K562 (cell line): Measurements from ENCODE around the gene PPP1R14C. TPM values are rescaled to one million over a fixed set of nuclear protein-coding genes. Genes with fewer than 3 reads are reported as not detected.

ENCODE experiments used
- DDX20 ChIP-seq: fragments of 450-650 bp; IDR thresholded peaks from 2 replicates; pipeline ENCODE4 v1.6.1; 2016; ENCODE audit warnings: missing genetic modification characterization, low read depth, mild to moderate bottlenecking, missing compliant biosample characterization, moderate library complexity
- ETS2 ChIP-seq: IDR thresholded peaks from 2 replicates; pipeline ENCODE4 v1.6.1; 2016; ENCODE audit warnings: borderline replicate concordance, missing genetic modification characterization, mild to moderate bottlenecking, moderate library complexity, missing compliant biosample characterization; ENCODE audit not compliant: poor library complexity, severe bottlenecking
- FOSL1 ChIP-seq: fragments of 200-800 bp; sonication (Bioruptor generic); conservative IDR thresholded peaks from 2 replicates; pipeline ENCODE4 v1.6.1; 2016; ENCODE audit warnings: missing genetic modification characterization, missing compliant biosample characterization
- FOXP1 ChIP-seq: sonication (generic); formaldehyde crosslinking; IDR thresholded peaks from 2 replicates; pipeline ENCODE4 v1.8.0; 2022; ENCODE audit warnings: mild to moderate bottlenecking, missing genetic modification reagents
- KLF6 ChIP-seq: fragments of 250-450 bp; sonication (Bioruptor Pico); IDR thresholded peaks from 2 replicates; pipeline ENCODE4 v1.4.0; 2020; ENCODE audit warnings: mild to moderate bottlenecking, moderate library complexity, borderline replicate concordance
- L3MBTL2 ChIP-seq: fragments of 450-650 bp; IDR thresholded peaks from 2 replicates; pipeline ENCODE4 v1.6.1; 2016; ENCODE audit warnings: mild to moderate bottlenecking, moderate library complexity
- MAFK ChIP-seq: IDR thresholded peaks from 2 replicates; pipeline ENCODE4 v1.6.1; 2011; ENCODE audit warnings: low read length, improper control_type of control experiment
- MED1 ChIP-seq: sonication (generic); formaldehyde crosslinking; IDR thresholded peaks from 2 replicates; pipeline ENCODE4 v1.8.1; 2023; ENCODE audit warnings: missing genetic modification reagents, borderline replicate concordance
- MNT ChIP-seq, 2 experiments: fragments of 450-650 bp; conservative IDR thresholded peaks; 2 replicates each; pipeline ENCODE4 v1.6.1; 2017; ENCODE audit warnings: mild to moderate bottlenecking in 2 of 2, moderate library complexity in 2 of 2
- MTA1 ChIP-seq: fragments of 450-650 bp; IDR thresholded peaks from 2 replicates; pipeline ENCODE4 v1.6.1; 2017; ENCODE audit warnings: borderline replicate concordance
- NELFE ChIP-seq: IDR thresholded peaks from 2 replicates; pipeline ENCODE4 v1.6.1; 2011; ENCODE audit warnings: mild to moderate bottlenecking; ENCODE audit not compliant: insufficient read depth, insufficient read length
- RFX1 ChIP-seq: fragments of 450-650 bp; IDR thresholded peaks from 2 replicates; pipeline ENCODE4 v1.6.1; 2016; ENCODE audit warnings: mild to moderate bottlenecking, moderate library complexity
- SMAD4 ChIP-seq: fragments of 250-450 bp; sonication (Bioruptor Pico); conservative IDR thresholded peaks from 2 replicates; pipeline ENCODE4 v1.8.0; 2021; ENCODE audit warnings: inconsistent platforms, mild to moderate bottlenecking, moderate library complexity
- SMARCA4 ChIP-seq: fragments of 450-650 bp; IDR thresholded peaks from 2 replicates; pipeline ENCODE4 v1.6.1; 2016
- THAP7 ChIP-seq: fragments of 250-450 bp; sonication (Bioruptor Pico); IDR thresholded peaks from 2 replicates; pipeline ENCODE4 v1.5.0; 2021
- ZBTB43 ChIP-seq: sonication (generic); formaldehyde crosslinking; IDR thresholded peaks from 2 replicates; pipeline ENCODE4 v1.8.0; 2023; ENCODE audit warnings: mild to moderate bottlenecking, missing genetic modification reagents
- ZNF175 ChIP-seq: fragments of 200-800 bp; sonication (Bioruptor generic); IDR thresholded peaks from 2 replicates; pipeline ENCODE4 v1.6.1; 2016; ENCODE audit warnings: low read depth, mild to moderate bottlenecking, missing genetic modification characterization, missing compliant biosample characterization
- ZNF197 ChIP-seq: fragments of 200-800 bp; sonication (Bioruptor generic); IDR thresholded peaks from 2 replicates; pipeline ENCODE4 v1.6.1; 2016; ENCODE audit warnings: low read depth, missing genetic modification characterization, missing compliant biosample characterization
- ZNF76 ChIP-seq: fragments of 250-450 bp; sonication (Bioruptor Pico); IDR thresholded peaks from 2 replicates; pipeline ENCODE4 v1.4.0; 2020; ENCODE audit warnings: mild to moderate bottlenecking, moderate library complexity, borderline replicate concordance
- polyA plus RNA-seq, 8 experiments: library from polyadenylated mRNA; depleted of rRNA in 4 of 8; stranded (reverse) in 5 of 8; unstranded in 3 of 8; fragments of >200 nt; fragmentation: Nextera tagmentation in 2 of 8; fragmentation: Illumina TruSeq in 1 of 8; extraction: Ambion mirVana in 2 of 8; extraction: Trizol in 1 of 8; gene quantifications; 2 replicates each; pipeline versions ENCODE4 v1.2.1 to v1.2.3, GENCODE V29; 2011 to 2014; ENCODE audit warnings: inconsistent platforms in 1 of 8, missing spikeins in 1 of 8
- total RNA-seq, 7 experiments: library from RNA; depleted of rRNA in 6 of 7; stranded (reverse); fragments of >200 nt in 6 of 7; fragmentation: Illumina TruSeq in 2 of 7; extraction: Trizol in 2 of 7; gene quantifications; 2 replicates each; pipeline versions ENCODE4 v1.2.1 to v1.2.3, GENCODE V29; 2011 to 2021; ENCODE audit warnings: low replicate concordance in 1 of 7
- TF ChIP-seq, protein P1 (sequence below), 2 experiments: fragments of 250-450 bp in 1 of 2; fragments of 450-650 bp in 1 of 2; sonication (Bioruptor Pico) in 1 of 2; IDR thresholded peaks; 2 replicates each; pipeline versions ENCODE4 v1.6.1 to v1.8.0; 2016 to 2021; ENCODE audit warnings: mild to moderate bottlenecking in 2 of 2, moderate library complexity in 2 of 2, missing compliant biosample characterization in 1 of 2, missing genetic modification characterization in 1 of 2

PPP1R14C gene
- total and polyA plus RNA-seq, 9 of the 15 experiments (the other 6 are each of a cell fraction or from before 2014, with no cell fraction given), result 4.5 to 16.6 (median 11.9) TPM

GRCh38 chr6:150272976-150273315, 130.1 kb downstream of the PPP1R14C start (continued):
- TF ChIP-seq ZBTB43, result no peak
- TF ChIP-seq FOSL1 (tag), result peak; percentile 92
- TF ChIP-seq MED1 (CRISPR knock-in tag), result no peak
- peak; percentile 80 for TF ChIP-seq L3MBTL2
- no peak for TF ChIP-seq FOXP1 (CRISPR knock-in tag)
- peak; percentile 59; the same call in 1 of the 2 replicates for TF ChIP-seq KLF6 (CRISPR knock-in tag)
- TF ChIP-seq, protein P1, sequence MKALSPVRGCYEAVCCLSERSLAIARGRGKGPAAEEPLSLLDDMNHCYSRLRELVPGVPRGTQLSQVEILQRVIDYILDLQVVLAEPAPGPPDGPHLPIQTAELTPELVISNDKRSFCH (CRISPR knock-in tag; IDR thresholded peaks at IDR 0.05), result no peak
- TF ChIP-seq, protein P1 (tag; IDR thresholded peaks at IDR 0.05), result no peak
- 0 out of 2 replicates have a peak, but pooled peaks have one; percentile 33 for TF ChIP-seq ZNF197 (CRISPR knock-in tag)
- TF ChIP-seq RFX1, result no peak
- TF ChIP-seq MTA1, result 0 out of 2 replicates have a peak, but pooled peaks have one; percentile 31
- 0 out of 4 replicates have a peak, but pooled peaks of 1 of the 2 experiments have one; percentile 16 for TF ChIP-seq MNT (conservative IDR thresholded peaks at IDR 0.05)
- peak; percentile 71 for TF ChIP-seq SMARCA4
- peak; percentile 29 for TF ChIP-seq MAFK
- no peak for TF ChIP-seq NELFE
- TF ChIP-seq DDX20 (tag), result peak; percentile 33; the same call in 1 of the 2 replicates
- TF ChIP-seq THAP7 (CRISPR knock-in tag), result no peak
- TF ChIP-seq SMAD4 (CRISPR knock-in tag), result 0 out of 2 replicates have a peak, but pooled peaks have one; percentile 32
- no peak for TF ChIP-seq ETS2
- no peak for TF ChIP-seq ZNF76 (CRISPR knock-in tag)
- no peak for TF ChIP-seq ZNF175 (CRISPR knock-in tag)
